Liver (tissue), 9 donors: ENCODE results near the gene TMEM161A. TPM values are rescaled to one million over a fixed set of nuclear protein-coding genes. Genes with fewer than 3 reads are reported as not detected.

Experiments
- DNase-seq: peaks from one replicate; pipeline ENCODE4 v3.0.0-alpha.2; 2017; ENCODE audit warnings: low spot score
- H3K27ac ChIP-seq, 2 donors: one replicate each; pipeline ENCODE4 v1.7.0; 2013; ENCODE audit warnings: inconsistent platforms in 2 of 2, low read length in 2 of 2, control low read depth in 1 of 2, low read depth in 1 of 2, mild to moderate bottlenecking in 1 of 2
- H3K27me3 ChIP-seq, 4 donors: one replicate each; pipeline versions ENCODE4 v1.6.1 to v1.7.0; 2013; ENCODE audit warnings: low read length in 3 of 4, inconsistent platforms in 1 of 4, mild to moderate bottlenecking in 1 of 4, moderate library complexity in 1 of 4; ENCODE audit not compliant: control insufficient read depth in 4 of 4, insufficient read depth in 4 of 4
- H3K36me3 ChIP-seq, 4 donors: one replicate each; pipeline versions ENCODE4 v1.6.1 to v1.7.0; 2013; ENCODE audit warnings: low read length in 3 of 4, mild to moderate bottlenecking in 3 of 4, low read depth in 1 of 4, moderate library complexity in 1 of 4; ENCODE audit not compliant: control insufficient read depth in 4 of 4, insufficient read depth in 3 of 4
- H3K4me1 ChIP-seq, 4 donors: one replicate each; pipeline versions ENCODE4 v1.6.1 to v1.7.0; 2013; ENCODE audit warnings: low read length in 3 of 4, mild to moderate bottlenecking in 3 of 4, moderate library complexity in 1 of 4; ENCODE audit not compliant: control insufficient read depth in 4 of 4, insufficient read depth in 4 of 4
- H3K4me3 ChIP-seq, 3 donors: one replicate each; pipeline versions ENCODE4 v1.6.1 to v1.7.0; 2013; ENCODE audit warnings: low read length in 3 of 3, control low read depth in 1 of 3, low read depth in 1 of 3, mild to moderate bottlenecking in 1 of 3
- H3K9ac ChIP-seq, 2 donors: one replicate each; pipeline ENCODE4 v1.7.0; 2013; ENCODE audit warnings: low read length in 2 of 2, mild to moderate bottlenecking in 2 of 2, moderate library complexity in 2 of 2, control low read depth in 1 of 2, low read depth in 1 of 2
- H3K9me3 ChIP-seq, 4 donors: one replicate each; pipeline versions ENCODE4 v1.6.1 to v1.7.0; 2013; ENCODE audit warnings: low read length in 3 of 4; ENCODE audit not compliant: control insufficient read depth in 4 of 4
- ATF3 ChIP-seq: IDR thresholded peaks from 2 replicates; pipeline ENCODE4 v1.6.1; 2016; ENCODE audit warnings: antibody characterized with exemption
- CTCF ChIP-seq: fragments of 150-350 bp; IDR thresholded peaks from 2 replicates; pipeline ENCODE4 v1.5.1; 2017; ENCODE audit warnings: improper control_type of control experiment, low read depth, low read length; ENCODE audit not compliant: missing input control
- EGR1 ChIP-seq, 2 donors: IDR thresholded peaks; 2 replicates each; pipeline ENCODE4 v1.6.1; 2016 to 2018; ENCODE audit warnings: antibody characterized with exemption in 2 of 2, low read depth in 2 of 2
- FOXA1 ChIP-seq: IDR thresholded peaks from 2 replicates; pipeline ENCODE4 v1.6.1; 2016; ENCODE audit warnings: antibody characterized with exemption
- FOXA2 ChIP-seq: IDR thresholded peaks from 2 replicates; pipeline ENCODE4 v1.6.1; 2016; ENCODE audit warnings: antibody characterized with exemption
- GABPA ChIP-seq, 2 donors: IDR thresholded peaks in 1 of 2; conservative IDR thresholded peaks in 1 of 2; 2 replicates each; pipeline ENCODE4 v1.6.1; 2016; ENCODE audit warnings: antibody characterized with exemption in 2 of 2, mild to moderate bottlenecking in 1 of 2, moderate library complexity in 1 of 2
- HNF4A ChIP-seq, 2 donors: conservative IDR thresholded peaks; 2 replicates each; pipeline ENCODE4 v1.6.1; 2016; ENCODE audit warnings: antibody characterized with exemption in 2 of 2, mild to moderate bottlenecking in 2 of 2
- HNF4G ChIP-seq: IDR thresholded peaks from 2 replicates; pipeline ENCODE4 v1.6.1; 2016; ENCODE audit warnings: antibody characterized with exemption
- JUND ChIP-seq, 2 donors: IDR thresholded peaks; 2 replicates each; pipeline ENCODE4 v1.6.1; 2016; ENCODE audit warnings: antibody characterized with exemption in 2 of 2
- MAX ChIP-seq: IDR thresholded peaks from 2 replicates; pipeline ENCODE4 v1.6.1; 2016; ENCODE audit warnings: antibody characterized with exemption
- NR2F2 ChIP-seq: IDR thresholded peaks from 2 replicates; pipeline ENCODE4 v1.6.1; 2016; ENCODE audit warnings: antibody characterized with exemption
- RAD21 ChIP-seq, 2 donors: IDR thresholded peaks; 2 replicates each; pipeline ENCODE4 v1.6.1; 2016; ENCODE audit warnings: antibody characterized with exemption in 2 of 2, mild to moderate bottlenecking in 2 of 2
- RXRA ChIP-seq, 2 donors: IDR thresholded peaks; 2 replicates each; pipeline ENCODE4 v1.6.1; 2017 to 2018; ENCODE audit warnings: antibody characterized with exemption in 2 of 2, mild to moderate bottlenecking in 1 of 2
- SP1 ChIP-seq: IDR thresholded peaks from 2 replicates; pipeline ENCODE4 v1.6.1; 2018; ENCODE audit warnings: antibody characterized with exemption, mild to moderate bottlenecking
- TAF1 ChIP-seq: conservative IDR thresholded peaks from 2 replicates; pipeline ENCODE4 v1.6.1; 2016; ENCODE audit warnings: antibody characterized with exemption, mild to moderate bottlenecking
- ZBTB33 ChIP-seq: IDR thresholded peaks from 2 replicates; pipeline ENCODE4 v1.6.1; 2016; ENCODE audit warnings: antibody characterized with exemption
- WGBS: extraction: QIAGEN DNeasy Blood & Tissue Kit; methylation state at CpG from one replicate; pipeline ENCODE4 v1.1.7; 2013; 5-methylcytosine and 5-hydroxymethylcytosine counted together
- polyA plus RNA-seq, 2 donors: library from polyadenylated mRNA; stranded (reverse) in 1 of 2; unstranded in 1 of 2; fragments of 200-250 nt in 1 of 2; fragments of >200 nt in 1 of 2; fragmentation: Nextera tagmentation in 1 of 2; extraction: Ambion mirVana in 1 of 2; gene quantifications; one replicate each; pipeline versions ENCODE4 v1.2.1 to v1.2.3, GENCODE V29; 2013 to 2015
- total RNA-seq, 2 donors: library from RNA; depleted of rRNA; stranded (reverse); fragments of >200 nt; gene quantifications; one replicate each; pipeline ENCODE4 v1.2.3, GENCODE V29; 2014
- donor health status: healthy.
- donor health status: healthy.
- donor health status: healthy.
- donor health status: healthy.
- donor health status: healthy.

TMEM161A gene
- total and polyA plus RNA-seq, 4 donors, result 13.1 to 27.1 (median 24.0) TPM

GRCh38 chr19:19074196-19074882 lies 63.9 kb downstream of the TMEM161A start:
- H3K4me3 ChIP-seq, result no peak overlapping the region
- 60% methylated on average over 13 of the region's 13 CpGs for WGBS
- no peak overlapping the region for H3K9ac ChIP-seq
- H3K36me3 ChIP-seq, result peaks cover 0 to 3% (median under 1%) of the 10 kb centered on the region in 4 donors
- H3K27ac ChIP-seq, result peak overlapping the region in 1 of 2 donors; percentile 56
- no peak for TF ChIP-seq MAX
- TF ChIP-seq HNF4G, result no peak
- no peak for TF ChIP-seq SP1
- no peak for TF ChIP-seq FOXA2
- TF ChIP-seq RAD21 (IDR thresholded peaks at IDR 0.05), result no peak
- no peak for TF ChIP-seq JUND (IDR thresholded peaks at IDR 0.05)
- no peak for TF ChIP-seq ATF3
- no peaks in the 10 kb centered on the region for H3K9me3 ChIP-seq
- H3K4me1 ChIP-seq, result peaks cover 0 to 39% (median 25%) of the 10 kb centered on the region in 4 donors
- no peak for DNase-seq
- no peaks in the 10 kb centered on the region for H3K27me3 ChIP-seq

GRCh38 chr19:19071897-19072296 lies 66.4 kb downstream of the TMEM161A start:
- Histone ChIP-seq H3K4me1 (peaks cover 2 to 51% (median 34%) of the 10 kb centered on the region in 4 donors), H3K36me3 (peaks cover 0 to 3% (median under 1%) of the 10 kb centered on the region in 4 donors), H3K27me3 (no peaks in the 10 kb centered on the region), H3K9ac (no peak overlapping the region), H3K4me3 (no peak overlapping the region), H3K9me3 (no peaks in the 10 kb centered on the region), H3K27ac (no peak overlapping the region)
- 96% methylated on average over 8 of the region's 8 CpGs for WGBS
- no peak for TF ChIP-seq RAD21 (IDR thresholded peaks at IDR 0.05)
- TF ChIP-seq FOXA1, result no peak
- no peak for TF ChIP-seq SP1
- no peak for TF ChIP-seq HNF4A (conservative IDR thresholded peaks at IDR 0.05)
- no peak for TF ChIP-seq EGR1 (IDR thresholded peaks at IDR 0.05; ENCODE audit: low read depth in 2 of 2)
- TF ChIP-seq GABPA (IDR thresholded peaks at IDR 0.05 in 1 of 2, conservative IDR thresholded peaks at IDR 0.05 in 1 of 2), result no peak
- TF ChIP-seq NR2F2, result no peak
- TF ChIP-seq ZBTB33, result no peak
- TF ChIP-seq RXRA (IDR thresholded peaks at IDR 0.05), result no peak
- TF ChIP-seq ATF3, result no peak
- TF ChIP-seq JUND (IDR thresholded peaks at IDR 0.05), result no peak
- no peak for TF ChIP-seq CTCF
- TF ChIP-seq MAX, result no peak
- TF ChIP-seq TAF1, result no peak
- DNase-seq, result no peak

Other genes with a start within 250 kb of the TMEM161A start
- under 1 TPM in 1 of 2 donors, not detected in 1; 0.28 TPM for gene CERS1, start 242.3 kb downstream of the TMEM161A start, total RNA-seq
- gene CERS1, start 242.3 kb downstream of the TMEM161A start, polyA plus RNA-seq, result not detected
- 100 to 1,000 TPM; 103 to 141 TPM for gene COPE, start 219.1 kb downstream of the TMEM161A start, total RNA-seq
- 100 to 1,000 TPM; 143 to 204 TPM for gene COPE, start 219.1 kb downstream of the TMEM161A start, polyA plus RNA-seq
- gene DDX49, start 218.8 kb downstream of the TMEM161A start, total RNA-seq, result 10 to 100 TPM; 25.6 to 32.9 TPM
- gene DDX49, start 218.8 kb downstream of the TMEM161A start, polyA plus RNA-seq, result 10 to 100 TPM; 13.2 to 36.1 TPM
- 1 to 10 TPM; 3.0 to 5.4 TPM for gene HOMER3, start 197.3 kb downstream of the TMEM161A start, total RNA-seq
- 1 to 10 TPM in 1 of 2 donors, under 1 TPM in 1; 0.18 to 3.9 TPM for gene HOMER3, start 197.3 kb downstream of the TMEM161A start, polyA plus RNA-seq
- 10 to 100 TPM; 18.7 to 29.0 TPM for gene SUGP2, start 105.0 kb downstream of the TMEM161A start, total RNA-seq
- gene SUGP2, start 105.0 kb downstream of the TMEM161A start, polyA plus RNA-seq, result 10 to 100 TPM in 1 of 2 donors, 1 to 10 TPM in 1; 9.6 to 19.7 TPM
- gene ARMC6, start 104.9 kb downstream of the TMEM161A start, total RNA-seq, result 10 to 100 TPM; 28.7 to 31.2 TPM
- 10 to 100 TPM; 23.9 to 38.3 TPM for gene ARMC6, start 104.9 kb downstream of the TMEM161A start, polyA plus RNA-seq
- 10 to 100 TPM; 24.7 to 79.7 TPM for gene SLC25A42, start 74.5 kb downstream of the TMEM161A start, total RNA-seq
- gene SLC25A42, start 74.5 kb downstream of the TMEM161A start, polyA plus RNA-seq, result 10 to 100 TPM; 40.7 to 89.6 TPM
- gene MEF2B, start 31.8 kb upstream of the TMEM161A start, total RNA-seq, result under 1 TPM in 1 of 2 donors, not detected in 1; 0.08 TPM
- gene MEF2B, start 31.8 kb upstream of the TMEM161A start, polyA plus RNA-seq, result under 1 TPM; 0.30 to 0.39 TPM
- 1 to 10 TPM; 7.6 to 7.8 TPM for gene BORCS8, start 53.7 kb upstream of the TMEM161A start, total RNA-seq
- gene BORCS8, start 53.7 kb upstream of the TMEM161A start, polyA plus RNA-seq, result 10 to 100 TPM; 10.9 to 13.5 TPM
- 10 to 100 TPM in 1 of 2 donors, 1 to 10 TPM in 1; 8.9 to 27.8 TPM for gene RFXANK, start 53.8 kb upstream of the TMEM161A start, total RNA-seq
- gene RFXANK, start 53.8 kb upstream of the TMEM161A start, polyA plus RNA-seq, result 10 to 100 TPM; 18.1 to 19.8 TPM
- 1 to 10 TPM; 3.4 to 4.4 TPM for gene NR2C2AP, start 64.9 kb upstream of the TMEM161A start, total RNA-seq
- 1 to 10 TPM; 3.7 to 5.7 TPM for gene NR2C2AP, start 64.9 kb upstream of the TMEM161A start, polyA plus RNA-seq
- gene NCAN, start 73.5 kb upstream of the TMEM161A start, total RNA-seq, result not detected
- gene NCAN, start 73.5 kb upstream of the TMEM161A start, polyA plus RNA-seq, result under 1 TPM in 1 of 2 donors, not detected in 1; 0.06 TPM
- 1 to 10 TPM; 1.7 to 7.1 TPM for gene TM6SF2, start 134.8 kb upstream of the TMEM161A start, total RNA-seq
- gene TM6SF2, start 134.8 kb upstream of the TMEM161A start, polyA plus RNA-seq, result 10 to 100 TPM; 12.4 to 33.0 TPM
- 10 to 100 TPM; 11.2 to 17.2 TPM for gene SUGP1, start 182.0 kb upstream of the TMEM161A start, total RNA-seq
- 10 to 100 TPM; 12.4 to 18.9 TPM for gene SUGP1, start 182.0 kb upstream of the TMEM161A start, polyA plus RNA-seq
- 10 to 100 TPM; 23.0 to 31.0 TPM for gene MAU2, start 182.4 kb upstream of the TMEM161A start, total RNA-seq
- 10 to 100 TPM in 1 of 2 donors, 1 to 10 TPM in 1; 7.5 to 12.7 TPM for gene MAU2, start 182.4 kb upstream of the TMEM161A start, polyA plus RNA-seq